ENCODE results near the gene SORBS2.
"Not testable (repeated sequence)": the region's sequence is repeated elsewhere in the genome, so short reads cannot be mapped to it uniquely, and the experiment has no call there.

Gene SORBS2

GRCh38 chr4:185564349-185564748 lies 247.6 kb downstream of the SORBS2 start:
- DNase-seq (ENCODE audit: low read depth in 2 of 2): no peak

GRCh38 chr4:185562531-185562930 lies 249.5 kb downstream of the SORBS2 start:
- no peak for DNase-seq (ENCODE audit: low read depth in 2 of 2)

- DNase-seq (ENCODE audit: low read depth in 2 of 2): no peak
These were observed 251.7 kb downstream of the SORBS2 start for GRCh38 chr4:185560316-185560715.

GRCh38 chr4:185559915-185560281 lies 252.1 kb downstream of the SORBS2 start:
- DNase-seq (ENCODE audit: low read depth in 2 of 2): no peak

GRCh38 chr4:185559251-185559914 lies 252.6 kb downstream of the SORBS2 start:
- not testable (repeated sequence) for DNase-seq (ENCODE audit: low read depth in 2 of 2)

GRCh38 chr4:185554365-185555126 lies 257.4 kb downstream of the SORBS2 start:
- no peak for DNase-seq (ENCODE audit: low read depth in 2 of 2)

GRCh38 chr4:185552254-185552653 lies 259.7 kb downstream of the SORBS2 start:
- DNase-seq (ENCODE audit: low read depth in 2 of 2): no peak

GRCh38 chr4:185550933-185551332 lies 261.1 kb downstream of the SORBS2 start:
- no peak for DNase-seq (ENCODE audit: low read depth in 2 of 2)

GRCh38 chr4:185549095-185549639 lies 262.8 kb downstream of the SORBS2 start:
- no peak for DNase-seq (ENCODE audit: low read depth in 2 of 2)

GRCh38 chr4:185548587-185548986 lies 263.4 kb downstream of the SORBS2 start:
- DNase-seq (ENCODE audit: low read depth in 2 of 2): no peak

GRCh38 chr4:185546335-185546734 lies 265.7 kb downstream of the SORBS2 start:
- DNase-seq (ENCODE audit: low read depth in 2 of 2): no peak

GRCh38 chr4:185542626-185543315 lies 269.2 kb downstream of the SORBS2 start:
- no peak for DNase-seq (ENCODE audit: low read depth in 2 of 2)

- DNase-seq (ENCODE audit: low read depth in 2 of 2): no peak
These were observed 270.7 kb downstream of the SORBS2 start for GRCh38 chr4:185541251-185541727.

- DNase-seq (ENCODE audit: low read depth in 2 of 2): no peak
These were observed 271.4 kb downstream of the SORBS2 start for GRCh38 chr4:185540487-185541120.

GRCh38 chr4:185540040-185540439 lies 272.0 kb downstream of the SORBS2 start:
- no peak for DNase-seq (ENCODE audit: low read depth in 2 of 2)

GRCh38 chr4:185538806-185539205 lies 273.2 kb downstream of the SORBS2 start:
- no peak for DNase-seq (ENCODE audit: low read depth in 2 of 2)

- no peak for DNase-seq (ENCODE audit: low read depth in 2 of 2)
These were observed 275.6 kb downstream of the SORBS2 start for GRCh38 chr4:185536411-185536709.

GRCh38 chr4:185535612-185536410 lies 276.2 kb downstream of the SORBS2 start:
- no peak for DNase-seq (ENCODE audit: low read depth in 2 of 2)

Measured in stimulated activated CD4-positive, alpha-beta T cell treated with anti-CD3 and anti-CD28 coated beads, Interleukin-4, amount 100 ng/mL, for 48 hours (primary cell).